ENCODE data around the gene NAV2. TPM values are rescaled to one million over a fixed set of nuclear protein-coding genes. Genes with fewer than 3 reads are reported as not detected.

NAV2 gene
- total RNA-seq, 1 experiment from 2014 or later = 46.3 TPM

GRCh38 chr11:19772480-19772879 is 59.8 kb downstream of the NAV2 start:
- Histone ChIP-seq H2BK5ac (ENCODE audit: insufficient read length, low read length) (no peak overlapping the region), H3K23ac (ENCODE audit: insufficient read length, low read depth, low read length) (no peak overlapping the region), H2BK20ac (ENCODE audit: low read depth, low read length, poor library complexity, severe bottlenecking) (no peak overlapping the region), H4K91ac (ENCODE audit: insufficient read length, low read depth, low read length) (no peak overlapping the region), H4K8ac (replicated peaks; ENCODE audit: insufficient read length, low read depth, low read length) (no peak overlapping the region), H3K79me2 (ENCODE audit: insufficient read depth, low read length) (no peaks in the 10 kb centered on the region), H3K9me3 (ENCODE audit: control insufficient read depth, low read depth, low read length) (no peaks in the 10 kb centered on the region), H3K14ac (ENCODE audit: insufficient read depth, low read length) (no peak overlapping the region), H2AK5ac (ENCODE audit: insufficient read length, low read length) (no peak overlapping the region), H3K4me1 (ENCODE audit: insufficient read depth, low read length) (peaks cover 26% of the 10 kb centered on the region), H4K20me1 (ENCODE audit: control insufficient read depth, insufficient read depth, insufficient read length) (no peaks in the 10 kb centered on the region), H2BK120ac (ENCODE audit: low read depth, low read length, poor library complexity, severe bottlenecking) (no peak overlapping the region), H4K5ac (ENCODE audit: insufficient read length, low read depth, low read length) (no peak overlapping the region), H3K27me3 (ENCODE audit: insufficient read depth, low read length) (no peaks in the 10 kb centered on the region), H2BK12ac (ENCODE audit: insufficient read length, low read depth, low read length) (no peak overlapping the region), H3K9ac (ENCODE audit: extremely low read depth, insufficient read length, low read length) (no peak overlapping the region), H3K4ac (ENCODE audit: low read depth, low read length) (no peak overlapping the region), H3K79me1 (ENCODE audit: insufficient read depth, low read depth, low read length, poor library complexity, severe bottlenecking) (no peaks in the 10 kb centered on the region), H3K4me2 (ENCODE audit: insufficient read depth, insufficient read length, low read length) (peak overlapping the region; percentile 35), H2BK15ac (ENCODE audit: low read depth, low read length) (no peak overlapping the region), H3K27ac (ENCODE audit: insufficient read length, low read depth, low read length) (peak overlapping the region; percentile 70), H3K23me2 (ENCODE audit: insufficient read length, low read depth, low read length, poor library complexity, severe bottlenecking) (peaks cover 6% of the 10 kb centered on the region), H3T11ph (ENCODE audit: low read length) (no peak overlapping the region), H3K56ac (ENCODE audit: insufficient read length, low read depth, low read length) (no peak overlapping the region), H2AFZ (ENCODE audit: low read length) (no peak overlapping the region), H3K18ac (ENCODE audit: insufficient read length, low read depth, low read length) (no peak overlapping the region)
- peak overlapping the region; percentile 19 to 61 for H3K4me3 Mint-ChIP-seq
- peaks cover 63 to 67% of the 10 kb centered on the region in 2 experiments for H3K4me1 Mint-ChIP-seq
- peak; percentile 84 for DNase-seq
- no CpG with 5 or more reads among the region's 4 CpGs for WGBS (ENCODE audit: extremely low coverage, insufficient read length, low lambda C conversion rate)
- TF ChIP-seq, protein P1, sequence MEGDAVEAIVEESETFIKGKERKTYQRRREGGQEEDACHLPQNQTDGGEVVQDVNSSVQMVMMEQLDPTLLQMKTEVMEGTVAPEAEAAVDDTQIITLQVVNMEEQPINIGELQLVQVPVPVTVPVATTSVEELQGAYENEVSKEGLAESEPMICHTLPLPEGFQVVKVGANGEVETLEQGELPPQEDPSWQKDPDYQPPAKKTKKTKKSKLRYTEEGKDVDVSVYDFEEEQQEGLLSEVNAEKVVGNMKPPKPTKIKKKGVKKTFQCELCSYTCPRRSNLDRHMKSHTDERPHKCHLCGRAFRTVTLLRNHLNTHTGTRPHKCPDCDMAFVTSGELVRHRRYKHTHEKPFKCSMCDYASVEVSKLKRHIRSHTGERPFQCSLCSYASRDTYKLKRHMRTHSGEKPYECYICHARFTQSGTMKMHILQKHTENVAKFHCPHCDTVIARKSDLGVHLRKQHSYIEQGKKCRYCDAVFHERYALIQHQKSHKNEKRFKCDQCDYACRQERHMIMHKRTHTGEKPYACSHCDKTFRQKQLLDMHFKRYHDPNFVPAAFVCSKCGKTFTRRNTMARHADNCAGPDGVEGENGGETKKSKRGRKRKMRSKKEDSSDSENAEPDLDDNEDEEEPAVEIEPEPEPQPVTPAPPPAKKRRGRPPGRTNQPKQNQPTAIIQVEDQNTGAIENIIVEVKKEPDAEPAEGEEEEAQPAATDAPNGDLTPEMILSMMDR (conservative IDR thresholded peaks at IDR 0.05) = no peak
- peak overlapping the region; percentile 82 to 94 (median 92) for H3K27ac Mint-ChIP-seq
- H3K27me3 Mint-ChIP-seq (ENCODE audit: low read depth) = peaks cover 16% of the 10 kb centered on the region
- H3K36me3 Mint-ChIP-seq (ENCODE audit: insufficient read depth in 1 of 3, low read depth in 3 of 3) = peaks cover 4 to 5% (median 5%) of the 10 kb centered on the region in 3 experiments; a peak in 5 of 7 replicates
- H3K9me3 Mint-ChIP-seq = peaks cover 0 to 5% of the 10 kb centered on the region in 2 experiments; a peak in 2 of 5 replicates
